Activated T-cell treated with anti-CD3 and anti-CD28 coated beads, Interleukin-2, amount 50 U/mL, for 4 hours (primary cell): Measurements from ENCODE around the gene VCL. TPM values are rescaled to one million over a fixed set of nuclear protein-coding genes. Genes with fewer than 3 reads are reported as not detected.

ENCODE experiments used
- ATAC-seq, 2 donors: fragments of 200-7000 bp; cut with Tn5 transposase; one replicate each; pipeline ENCODE4 v1.10.0; 2021
- DNase-seq: peaks from one replicate; pipeline ENCODE4 v3.0.0-alpha.2; 2020
- H3K27me3 Mint-ChIP-seq: one replicate; pipeline ENCODE4 v1.8.0; 2021; ENCODE audit warnings: low read depth, mixed read lengths
- H3K36me3 Mint-ChIP-seq: one replicate; pipeline ENCODE4 v1.8.0; 2022; ENCODE audit warnings: mixed read lengths; ENCODE audit not compliant: insufficient read depth
- H3K4me1 Mint-ChIP-seq: one replicate; pipeline ENCODE4 v1.8.0; 2021; ENCODE audit warnings: low read depth, mixed read lengths
- H3K4me3 Mint-ChIP-seq: one replicate; pipeline ENCODE4 v1.8.0; 2021; ENCODE audit warnings: mild to moderate bottlenecking, moderate library complexity, mixed read lengths
- H3K9me3 Mint-ChIP-seq: one replicate; pipeline ENCODE4 v1.8.0; 2021; ENCODE audit warnings: mixed read lengths
- total RNA-seq, 3 donors: library from RNA; stranded (reverse); gene quantifications; one replicate each; pipeline ENCODE4 v1.2.1, GENCODE V29; 2021

The VCL gene
- total RNA-seq, 3 donors from 2014 or later, result 12.4 to 16.3 (median 14.7) TPM

GRCh38 chr10:74077416-74077815, 79.5 kb downstream of the VCL start:
- peaks cover 45% of the 10 kb centered on the region for H3K4me1 Mint-ChIP-seq
- H3K9me3 Mint-ChIP-seq, result no peaks in the 10 kb centered on the region
- no peaks in the 10 kb centered on the region for H3K27me3 Mint-ChIP-seq
- DNase-seq (no peak), ATAC-seq (no peak)
- H3K36me3 Mint-ChIP-seq, result peaks cover 22% of the 10 kb centered on the region
- H3K4me3 Mint-ChIP-seq, result no peak overlapping the region

DNA sequence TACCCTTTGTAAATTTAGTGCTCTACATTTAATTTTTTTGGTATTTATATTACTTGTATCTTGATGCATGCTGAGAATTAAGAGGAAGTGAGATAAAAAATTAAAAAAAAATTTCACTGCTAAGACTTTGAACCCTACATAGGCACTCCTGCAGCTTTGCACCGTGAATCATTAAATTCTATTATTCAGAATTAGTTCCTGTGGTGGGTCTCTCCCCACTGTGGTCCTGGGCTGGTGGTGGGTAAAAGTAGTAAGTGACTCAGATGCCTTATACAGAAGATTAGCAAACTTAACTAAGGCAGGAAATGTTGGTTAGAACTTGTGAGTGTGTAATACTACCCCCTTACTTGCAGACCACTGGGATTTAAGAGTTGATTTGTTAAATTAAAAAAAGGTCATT, 80.1 kb downstream of the VCL start:
- Mint-ChIP-seq H3K27me3 (no peaks in the 10 kb centered on the region), H3K4me1 (peaks cover 45% of the 10 kb centered on the region), H3K4me3 (no peak overlapping the region), H3K9me3 (no peaks in the 10 kb centered on the region), H3K36me3 (peaks cover 18% of the 10 kb centered on the region)
- ATAC-seq, result peak; percentile 92 to 94
- DNase-seq, result peak; percentile 29

DNA sequence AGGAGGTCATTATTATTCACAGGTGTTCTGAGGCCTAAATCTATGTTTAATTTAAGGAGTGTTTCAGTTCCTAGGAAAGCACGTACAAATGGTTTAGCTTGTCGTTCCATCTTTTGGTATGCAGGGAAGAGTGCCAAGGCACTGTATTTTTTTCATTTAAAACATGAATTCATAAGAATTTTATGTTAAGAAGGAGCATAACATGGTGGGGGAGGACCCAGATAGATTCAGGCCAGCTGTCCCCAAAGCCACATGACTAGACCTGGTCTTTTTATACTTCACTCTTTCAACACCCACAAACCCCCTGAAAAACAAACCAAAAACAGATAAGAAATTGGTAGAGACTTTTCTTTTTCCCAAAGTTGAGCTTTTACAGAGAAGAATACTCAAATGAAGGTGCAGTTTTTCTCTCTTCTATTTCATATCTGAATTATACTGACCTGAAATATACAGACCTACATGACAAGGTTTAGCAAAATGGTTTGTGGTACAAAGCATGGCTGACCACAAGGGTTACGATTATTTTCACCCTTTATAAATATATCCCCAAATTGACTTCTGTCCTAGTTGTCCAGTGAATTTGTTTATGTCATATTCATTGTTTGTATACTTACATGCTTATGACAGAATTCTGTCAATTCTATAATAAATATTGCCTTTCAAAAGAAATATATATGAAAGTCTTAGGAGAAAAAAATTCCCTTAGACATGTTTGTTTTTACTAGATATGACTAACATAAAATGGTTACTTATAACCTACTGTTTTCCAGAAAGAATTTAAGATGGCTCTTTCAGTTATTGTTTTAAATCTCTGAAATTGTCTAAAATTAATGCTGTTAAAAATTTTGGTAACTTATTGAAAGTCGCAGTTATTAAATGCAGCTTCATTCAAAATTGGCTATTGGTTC, 81.4 kb downstream of the VCL start:
- H3K4me3 Mint-ChIP-seq, result no peak overlapping the region

GRCh38 chr10:74079936-74080590, 82.1 kb downstream of the VCL start:
- Mint-ChIP-seq H3K4me3 (no peak overlapping the region), H3K9me3 (no peaks in the 10 kb centered on the region), H3K36me3 (peaks cover 7% of the 10 kb centered on the region), H3K27me3 (no peaks in the 10 kb centered on the region), H3K4me1 (peaks cover 43% of the 10 kb centered on the region)
- no peak for DNase-seq
- no peak for ATAC-seq

More for the DNA sequence above, 81.4 kb downstream of the VCL start:
- DNase-seq (no peak), ATAC-seq (no peak)
- Mint-ChIP-seq H3K36me3 (peaks cover 12% of the 10 kb centered on the region), H3K4me1 (peaks cover 41% of the 10 kb centered on the region), H3K9me3 (no peaks in the 10 kb centered on the region), H3K27me3 (no peaks in the 10 kb centered on the region)

DNA sequence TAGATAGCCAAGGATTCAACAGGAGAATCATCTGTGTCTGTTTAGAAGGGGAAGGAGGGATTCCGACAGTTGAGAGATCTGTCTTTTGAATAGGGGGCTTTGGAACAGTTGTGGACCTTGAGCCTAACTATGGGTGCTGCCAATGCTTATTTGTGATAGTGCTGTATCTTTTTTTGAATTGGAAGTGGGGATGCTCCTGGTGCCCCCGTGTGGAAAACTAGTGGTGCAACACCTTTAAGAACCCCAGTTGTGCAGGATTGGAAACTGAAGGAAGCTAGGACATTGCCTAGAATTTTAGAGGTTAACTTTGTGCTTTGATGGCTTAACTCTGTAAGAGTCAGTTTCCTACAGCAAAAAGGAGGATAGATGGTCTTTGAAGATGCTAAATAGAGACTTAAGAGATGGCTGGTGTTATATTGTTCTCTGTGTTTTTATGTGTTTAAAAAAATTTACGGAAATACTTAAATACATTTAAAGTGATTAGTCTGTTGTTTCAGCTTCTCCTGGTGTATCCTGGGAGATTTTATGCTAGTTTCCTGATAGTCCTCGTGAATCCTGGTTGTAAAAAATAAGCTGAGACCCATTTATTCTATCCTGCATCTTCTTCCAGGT, 83.4 kb downstream of the VCL start:
- ATAC-seq (no peak), DNase-seq (peak; percentile 24)
- Mint-ChIP-seq H3K27me3 (no peaks in the 10 kb centered on the region), H3K9me3 (no peaks in the 10 kb centered on the region), H3K4me3 (no peak overlapping the region), H3K36me3 (peaks cover 7% of the 10 kb centered on the region), H3K4me1 (peaks cover 42% of the 10 kb centered on the region)

GRCh38 chr10:74081941-74082718, 84.2 kb downstream of the VCL start:
- no peak for DNase-seq
- Mint-ChIP-seq H3K4me3 (no peak overlapping the region), H3K9me3 (no peaks in the 10 kb centered on the region), H3K36me3 (peaks cover 10% of the 10 kb centered on the region), H3K4me1 (peaks cover 41% of the 10 kb centered on the region), H3K27me3 (no peaks in the 10 kb centered on the region)
- ATAC-seq, result no peak

- DNase-seq (no peak), ATAC-seq (no peak)
- H3K4me3 Mint-ChIP-seq, result no peak overlapping the region
- H3K27me3 Mint-ChIP-seq, result no peaks in the 10 kb centered on the region
- peaks cover 10% of the 10 kb centered on the region for H3K36me3 Mint-ChIP-seq
- no peaks in the 10 kb centered on the region for H3K9me3 Mint-ChIP-seq
- H3K4me1 Mint-ChIP-seq, result peaks cover 31% of the 10 kb centered on the region
These were observed 85.4 kb downstream of the VCL start for GRCh38 chr10:74083304-74083703.

DNA sequence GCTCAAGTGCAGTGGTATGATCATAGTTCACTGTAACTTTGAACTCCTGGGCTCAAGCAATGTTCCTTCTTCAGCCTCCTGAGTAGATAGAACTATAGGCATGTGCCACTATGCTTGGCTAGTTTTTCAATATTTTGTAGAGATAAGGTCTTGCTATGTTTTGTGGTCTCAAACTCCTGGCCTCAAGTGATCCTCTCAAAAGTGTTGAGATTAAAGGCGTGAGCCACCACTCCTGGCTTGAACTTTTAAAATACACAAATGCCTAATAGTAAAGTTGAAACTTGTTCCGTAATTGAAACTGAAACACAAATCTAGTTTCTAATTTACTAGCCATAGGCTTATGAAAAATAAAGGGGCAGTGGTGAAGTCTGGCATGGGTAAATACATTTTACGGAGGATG, 87.0 kb downstream of the VCL start:
- no peaks in the 10 kb centered on the region for H3K9me3 Mint-ChIP-seq
- peak; percentile 53 to 63 for ATAC-seq
- H3K4me3 Mint-ChIP-seq, result no peak overlapping the region
- peaks cover 16% of the 10 kb centered on the region for H3K4me1 Mint-ChIP-seq
- no peaks in the 10 kb centered on the region for H3K27me3 Mint-ChIP-seq
- DNase-seq, result no peak
- peaks cover 12% of the 10 kb centered on the region for H3K36me3 Mint-ChIP-seq

- Mint-ChIP-seq H3K27me3 (no peaks in the 10 kb centered on the region), H3K9me3 (no peaks in the 10 kb centered on the region), H3K4me3 (no peak overlapping the region), H3K4me1 (peaks cover 4% of the 10 kb centered on the region), H3K36me3 (peaks cover 17% of the 10 kb centered on the region)
- no peak for ATAC-seq
- DNase-seq, result no peak
These were observed 88.4 kb downstream of the VCL start for GRCh38 chr10:74086317-74086716.

GRCh38 chr10:74088722-74089121, 90.8 kb downstream of the VCL start:
- Mint-ChIP-seq H3K4me3 (no peak overlapping the region), H3K36me3 (peaks cover 14% of the 10 kb centered on the region), H3K4me1 (peaks cover 4% of the 10 kb centered on the region), H3K9me3 (no peaks in the 10 kb centered on the region), H3K27me3 (no peaks in the 10 kb centered on the region)
- DNase-seq (no peak), ATAC-seq (no peak)

GRCh38 chr10:74092372-74092771, 94.5 kb downstream of the VCL start:
- no peaks in the 10 kb centered on the region for H3K9me3 Mint-ChIP-seq
- peaks cover 28% of the 10 kb centered on the region for H3K36me3 Mint-ChIP-seq
- no peak overlapping the region for H3K4me3 Mint-ChIP-seq
- no peak for DNase-seq
- no peaks in the 10 kb centered on the region for H3K27me3 Mint-ChIP-seq
- no peaks in the 10 kb centered on the region for H3K4me1 Mint-ChIP-seq
- ATAC-seq, result no peak

DNA sequence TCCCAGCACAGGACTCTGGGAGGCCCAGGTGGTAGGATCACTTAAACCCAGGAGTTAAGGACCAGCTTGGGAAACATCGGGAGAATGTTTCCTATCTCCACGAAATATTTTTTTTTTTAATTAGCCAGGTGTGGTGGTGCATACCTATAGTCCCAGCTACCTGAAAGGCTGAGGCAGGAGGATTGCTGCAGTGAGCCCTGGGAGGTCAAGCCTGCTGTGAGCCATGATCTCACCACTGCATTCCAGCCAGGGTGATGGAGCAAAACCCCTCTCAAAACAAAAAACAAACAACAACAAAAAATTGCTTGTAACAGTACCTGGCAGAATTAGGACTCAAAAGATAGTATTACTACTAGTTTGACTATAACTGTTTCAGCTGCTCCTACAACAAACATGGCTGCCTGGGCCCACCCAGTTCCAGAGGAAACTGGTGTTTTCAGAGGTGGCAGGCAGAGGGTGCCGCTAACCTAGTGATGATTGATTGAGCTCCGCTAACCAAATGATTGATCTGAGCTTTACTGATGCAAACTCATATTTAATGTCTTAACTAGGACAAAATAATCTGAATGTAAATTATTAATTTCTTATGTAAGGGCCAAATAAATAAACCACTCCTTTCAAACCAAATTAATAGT, 95.7 kb downstream of the VCL start:
- peaks cover 38% of the 10 kb centered on the region for H3K36me3 Mint-ChIP-seq
- DNase-seq, result no peak

GRCh38 chr10:74094231-74094630, 96.3 kb downstream of the VCL start:
- Mint-ChIP-seq H3K9me3 (no peaks in the 10 kb centered on the region), H3K4me3 (no peak overlapping the region), H3K4me1 (no peaks in the 10 kb centered on the region), H3K27me3 (no peaks in the 10 kb centered on the region), H3K36me3 (peaks cover 42% of the 10 kb centered on the region)
- DNase-seq (no peak), ATAC-seq (no peak)

More for the DNA sequence above, 95.7 kb downstream of the VCL start:
- Mint-ChIP-seq H3K27me3 (no peaks in the 10 kb centered on the region), H3K4me3 (no peak overlapping the region), H3K4me1 (no peaks in the 10 kb centered on the region), H3K9me3 (no peaks in the 10 kb centered on the region)
- no peak for ATAC-seq

DNA sequence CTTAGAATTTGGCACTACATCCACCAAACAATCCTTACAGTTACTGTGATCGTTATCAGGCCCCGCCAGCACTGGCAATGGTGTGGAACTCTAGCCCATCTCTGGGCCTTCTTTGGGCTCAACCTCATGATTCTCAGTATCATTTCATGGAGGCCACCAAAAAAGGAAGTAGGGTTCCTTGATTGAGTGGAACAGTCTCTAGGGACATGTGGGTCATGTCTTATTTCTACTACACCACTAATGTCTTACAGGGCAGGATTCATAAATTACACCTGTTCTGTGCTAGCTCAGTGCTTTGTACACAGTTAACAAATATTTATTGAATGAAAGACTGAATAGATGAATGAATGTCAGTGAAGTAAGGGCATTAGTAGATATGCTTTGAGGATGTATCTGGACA, 98.9 kb downstream of the VCL start:
- Mint-ChIP-seq H3K27me3 (no peaks in the 10 kb centered on the region), H3K36me3 (peaks cover 40% of the 10 kb centered on the region), H3K4me1 (no peaks in the 10 kb centered on the region), H3K9me3 (no peaks in the 10 kb centered on the region), H3K4me3 (no peak overlapping the region)
- ATAC-seq (no peak), DNase-seq (no peak)
